Astrocyte (in vitro differentiated cells and primary cell): ENCODE data around the gene CARD14. TPM values are rescaled to one million over a fixed set of nuclear protein-coding genes. Genes with fewer than 3 reads are reported as not detected.
"Not testable (repeated sequence)": the region's sequence is repeated elsewhere in the genome, so short reads cannot be mapped to it uniquely, and the experiment has no call there.

Experiments used
- DNase-seq: peaks from one replicate; pipeline ENCODE4 v3.0.0-alpha.2; 2010; ENCODE audit warnings: low read depth
- FAIRE-seq: peaks from 2 replicates; lab custom pipeline; 2011; peaks lifted over from hg19 to GRCh38; lab: Jason Lieb, UNC
- H2AFZ ChIP-seq: 2 replicates; pipeline ENCODE4 v1.6.0; 2012; ENCODE audit warnings: low read depth, low read length, inconsistent platforms
- H3K27ac ChIP-seq: 2 replicates; pipeline ENCODE4 v1.5.1; 2011; ENCODE audit warnings: low read depth, low read length, inconsistent platforms
- H3K27me3 ChIP-seq: 2 replicates; pipeline ENCODE4 v1.6.0; 2011; ENCODE audit warnings: low read length, inconsistent platforms; ENCODE audit not compliant: insufficient read depth
- H3K36me3 ChIP-seq: 2 replicates; pipeline ENCODE4 v1.5.1; 2011; ENCODE audit warnings: low read length, inconsistent platforms; ENCODE audit not compliant: insufficient read depth
- H3K4me1 ChIP-seq: 2 replicates; pipeline ENCODE4 v1.5.1; 2011; ENCODE audit warnings: low read length, inconsistent platforms; ENCODE audit not compliant: insufficient read depth
- H3K4me2 ChIP-seq: 2 replicates; pipeline ENCODE4 v1.6.0; 2012; ENCODE audit warnings: low read length, inconsistent platforms
- H3K4me3 ChIP-seq: 2 replicates; pipeline ENCODE4 v1.5.1; 2011; ENCODE audit warnings: low read depth, mild to moderate bottlenecking, low read length, inconsistent platforms; ENCODE audit not compliant: insufficient read depth
- H3K79me2 ChIP-seq: 2 replicates; pipeline ENCODE4 v1.6.0; 2012; ENCODE audit warnings: mild to moderate bottlenecking, low read length, inconsistent platforms; ENCODE audit not compliant: insufficient read depth
- H3K9ac ChIP-seq: 2 replicates; pipeline ENCODE4 v1.6.0; 2012; ENCODE audit warnings: mild to moderate bottlenecking, low read length, inconsistent platforms
- H3K9me3 ChIP-seq: 2 replicates; pipeline ENCODE4 v1.5.1; 2012; ENCODE audit warnings: low read depth, mild to moderate bottlenecking, low read length, inconsistent platforms; ENCODE audit not compliant: insufficient read depth
- H4K20me1 ChIP-seq: 2 replicates; pipeline ENCODE4 v1.6.0; 2012; ENCODE audit warnings: low read length, inconsistent platforms; ENCODE audit not compliant: insufficient read depth
- H3K27ac Mint-ChIP-seq: one replicate; pipeline ENCODE4 v1.8.0; 2021; ENCODE audit warnings: mild to moderate bottlenecking, mixed read lengths; ENCODE audit not compliant: unreplicated experiment
- H3K27me3 Mint-ChIP-seq: one replicate; pipeline ENCODE4 v1.8.0; 2021; ENCODE audit warnings: low read depth, mixed read lengths; ENCODE audit not compliant: unreplicated experiment
- H3K36me3 Mint-ChIP-seq: one replicate; pipeline ENCODE4 v1.8.0; 2021; ENCODE audit warnings: low read depth, mixed read lengths; ENCODE audit not compliant: unreplicated experiment
- H3K4me1 Mint-ChIP-seq: one replicate; pipeline ENCODE4 v1.8.0; 2021; ENCODE audit warnings: low read depth, mixed read lengths; ENCODE audit not compliant: unreplicated experiment
- H3K4me3 Mint-ChIP-seq: one replicate; pipeline ENCODE4 v1.8.0; 2021; ENCODE audit warnings: mild to moderate bottlenecking, moderate library complexity, mixed read lengths; ENCODE audit not compliant: unreplicated experiment
- H3K9me3 Mint-ChIP-seq: one replicate; pipeline ENCODE4 v1.8.0; 2021; ENCODE audit warnings: mild to moderate bottlenecking, mixed read lengths; ENCODE audit not compliant: unreplicated experiment
- EZH2 ChIP-seq: IDR thresholded peaks from 2 replicates; pipeline ENCODE4 v1.6.1; 2012; ENCODE audit warnings: mild to moderate bottlenecking, low read length, inconsistent platforms; ENCODE audit not compliant: insufficient read depth
- total RNA-seq: library from RNA; stranded (reverse); gene quantifications from 2 replicates; pipeline ENCODE4 v1.2.1, GENCODE V29; 2021
- TF ChIP-seq, protein P1 (sequence below): IDR thresholded peaks from 2 replicates; pipeline ENCODE4 v1.5.1; 2011; ENCODE audit warnings: low read depth, mild to moderate bottlenecking, inconsistent platforms, low read length, moderate library complexity; ENCODE audit not compliant: insufficient read depth

Gene CARD14
- total RNA-seq, 1 donor from 2014 or later, result not detected

DNA sequence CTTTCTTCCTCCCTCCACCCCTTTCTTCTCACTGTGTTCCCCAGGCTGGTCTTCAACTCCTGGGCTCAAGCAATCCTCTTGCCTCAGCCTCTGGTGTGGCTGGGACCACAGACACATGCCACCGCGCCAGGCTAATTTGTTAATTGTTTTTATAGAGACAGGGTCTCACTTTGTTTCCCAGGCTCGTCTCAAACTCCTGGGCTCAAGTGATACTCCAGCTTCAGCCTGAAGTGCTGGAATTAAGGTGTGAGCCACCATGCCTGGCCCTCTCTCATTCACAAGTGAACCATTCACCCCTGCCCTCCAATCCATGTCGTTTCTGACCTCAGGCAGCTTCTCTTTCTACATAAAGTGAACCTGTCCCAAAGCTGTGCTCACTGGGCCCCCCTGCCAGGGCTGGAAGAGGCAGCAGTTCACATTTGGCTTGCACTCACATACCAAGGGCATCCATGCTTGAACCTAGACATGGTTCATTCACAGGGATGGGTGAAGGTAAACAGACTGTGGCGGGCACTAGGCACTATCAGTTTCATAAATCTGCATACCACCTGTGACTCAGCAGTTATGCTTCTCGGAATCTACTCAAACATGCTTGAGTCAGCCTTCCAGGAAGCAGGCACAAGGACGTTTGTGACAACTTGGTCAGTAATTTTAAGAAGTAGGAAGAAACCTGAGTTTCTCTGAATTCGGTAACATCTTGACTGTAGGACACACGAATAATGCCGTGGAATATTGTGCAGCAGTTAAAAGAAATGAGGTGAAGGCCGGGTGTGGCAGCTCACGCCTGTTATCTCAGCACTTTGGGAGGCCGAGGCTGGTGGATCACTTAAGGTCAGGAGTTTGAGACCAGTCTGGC is 84.8 kb downstream of the CARD14 start:
- H3K36me3 ChIP-seq, result no peaks in the 10 kb centered on the region
- peaks cover 3% of the 10 kb centered on the region for H3K36me3 Mint-ChIP-seq
- H3K4me1 Mint-ChIP-seq, result peaks cover 15% of the 10 kb centered on the region
- peak overlapping the region; percentile 35 for H3K9ac ChIP-seq
- H3K4me2 ChIP-seq, result peak overlapping the region; percentile 80
- no peaks in the 10 kb centered on the region for H4K20me1 ChIP-seq
- no peaks in the 10 kb centered on the region for H3K79me2 ChIP-seq
- DNase-seq (peak; percentile 92), FAIRE-seq (peak; percentile 72)
- H3K9me3 ChIP-seq, result no peaks in the 10 kb centered on the region
- H2AFZ ChIP-seq, result no peak overlapping the region
- H3K27me3 Mint-ChIP-seq, result no peaks in the 10 kb centered on the region
- no peak overlapping the region for H3K4me3 ChIP-seq
- no peaks in the 10 kb centered on the region for H3K9me3 Mint-ChIP-seq
- H3K27ac Mint-ChIP-seq, result peak overlapping the region; percentile 90
- H3K27me3 ChIP-seq, result no peaks in the 10 kb centered on the region
- H3K4me1 ChIP-seq, result peaks cover 7% of the 10 kb centered on the region
- TF ChIP-seq EZH2, result no peak
- TF ChIP-seq, protein P1, sequence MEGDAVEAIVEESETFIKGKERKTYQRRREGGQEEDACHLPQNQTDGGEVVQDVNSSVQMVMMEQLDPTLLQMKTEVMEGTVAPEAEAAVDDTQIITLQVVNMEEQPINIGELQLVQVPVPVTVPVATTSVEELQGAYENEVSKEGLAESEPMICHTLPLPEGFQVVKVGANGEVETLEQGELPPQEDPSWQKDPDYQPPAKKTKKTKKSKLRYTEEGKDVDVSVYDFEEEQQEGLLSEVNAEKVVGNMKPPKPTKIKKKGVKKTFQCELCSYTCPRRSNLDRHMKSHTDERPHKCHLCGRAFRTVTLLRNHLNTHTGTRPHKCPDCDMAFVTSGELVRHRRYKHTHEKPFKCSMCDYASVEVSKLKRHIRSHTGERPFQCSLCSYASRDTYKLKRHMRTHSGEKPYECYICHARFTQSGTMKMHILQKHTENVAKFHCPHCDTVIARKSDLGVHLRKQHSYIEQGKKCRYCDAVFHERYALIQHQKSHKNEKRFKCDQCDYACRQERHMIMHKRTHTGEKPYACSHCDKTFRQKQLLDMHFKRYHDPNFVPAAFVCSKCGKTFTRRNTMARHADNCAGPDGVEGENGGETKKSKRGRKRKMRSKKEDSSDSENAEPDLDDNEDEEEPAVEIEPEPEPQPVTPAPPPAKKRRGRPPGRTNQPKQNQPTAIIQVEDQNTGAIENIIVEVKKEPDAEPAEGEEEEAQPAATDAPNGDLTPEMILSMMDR, result no peak
- no peak overlapping the region for H3K4me3 Mint-ChIP-seq
- H3K27ac ChIP-seq, result peak overlapping the region; percentile 67

- Histone ChIP-seq H4K20me1 (no peaks in the 10 kb centered on the region), H3K36me3 (no peaks in the 10 kb centered on the region), H3K4me2 (no peak overlapping the region), H3K4me1 (peaks cover 9% of the 10 kb centered on the region), H2AFZ (no peak overlapping the region), H3K9ac (no peak overlapping the region), H3K4me3 (no peak overlapping the region), H3K27me3 (no peaks in the 10 kb centered on the region), H3K27ac (no peak overlapping the region), H3K79me2 (no peaks in the 10 kb centered on the region), H3K9me3 (no peaks in the 10 kb centered on the region)
- no peak for FAIRE-seq
- Mint-ChIP-seq H3K9me3 (no peaks in the 10 kb centered on the region), H3K36me3 (peaks cover 3% of the 10 kb centered on the region), H3K27me3 (no peaks in the 10 kb centered on the region), H3K4me3 (no peak overlapping the region), H3K27ac (no peak overlapping the region), H3K4me1 (peaks cover 17% of the 10 kb centered on the region)
- TF ChIP-seq, protein P1, result no peak
- TF ChIP-seq EZH2, result no peak
- DNase-seq, result no peak
Observed at GRCh38 chr17:80256034-80256350, 86.2 kb downstream of the CARD14 start.

DNA sequence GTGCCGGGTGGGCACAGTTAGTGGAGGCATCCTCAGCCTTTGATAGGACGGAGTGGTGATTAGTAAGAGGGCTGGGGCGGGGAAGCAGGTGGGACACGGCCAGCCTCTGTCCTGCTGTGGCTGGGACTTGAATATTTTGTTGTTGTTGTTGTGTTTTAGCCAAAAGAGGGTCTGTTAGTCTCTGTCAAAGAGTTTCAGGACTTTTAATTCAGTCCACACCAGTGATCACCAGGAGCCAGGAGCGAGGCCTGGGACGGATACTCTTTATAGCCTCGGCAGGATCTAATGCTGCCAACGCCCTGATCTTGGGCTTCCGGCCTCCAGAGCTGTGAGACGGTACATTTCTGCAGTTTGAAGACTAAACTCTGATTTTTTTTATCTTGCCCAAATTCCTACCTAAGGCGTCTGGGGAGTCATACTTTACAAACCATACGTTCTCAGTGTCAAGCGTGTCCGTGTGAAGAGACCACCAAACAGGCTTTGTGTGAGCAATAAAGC is 87.9 kb downstream of the CARD14 start:
- H3K4me1 ChIP-seq, result peaks cover 14% of the 10 kb centered on the region
- no peak overlapping the region for H3K4me3 ChIP-seq
- peaks cover 5% of the 10 kb centered on the region for H4K20me1 ChIP-seq
- DNase-seq, result no peak
- TF ChIP-seq, protein P1, result no peak
- no peak for TF ChIP-seq EZH2
- H3K9ac ChIP-seq, result no peak overlapping the region
- no peaks in the 10 kb centered on the region for H3K36me3 Mint-ChIP-seq
- H3K27ac Mint-ChIP-seq, result peak overlapping the region; percentile 41
- H3K4me1 Mint-ChIP-seq, result peaks cover 29% of the 10 kb centered on the region
- no peak overlapping the region for H3K4me2 ChIP-seq
- H3K4me3 Mint-ChIP-seq, result peak overlapping the region; percentile 18
- no peak for FAIRE-seq
- no peaks in the 10 kb centered on the region for H3K27me3 Mint-ChIP-seq
- H2AFZ ChIP-seq, result no peak overlapping the region
- H3K9me3 ChIP-seq, result no peaks in the 10 kb centered on the region
- H3K9me3 Mint-ChIP-seq, result no peaks in the 10 kb centered on the region
- H3K27me3 ChIP-seq, result no peaks in the 10 kb centered on the region
- peaks cover 1% of the 10 kb centered on the region for H3K79me2 ChIP-seq
- no peaks in the 10 kb centered on the region for H3K36me3 ChIP-seq
- no peak overlapping the region for H3K27ac ChIP-seq

- H3K4me2 ChIP-seq, H3K27me3 Mint-ChIP-seq, H3K4me3 ChIP-seq, H4K20me1 ChIP-seq, H3K9me3 Mint-ChIP-seq, H2AFZ ChIP-seq, FAIRE-seq, H3K36me3 Mint-ChIP-seq, H3K27me3 ChIP-seq, H3K9me3 ChIP-seq, H3K27ac Mint-ChIP-seq, H3K36me3 ChIP-seq, H3K9ac ChIP-seq, DNase-seq, H3K79me2 ChIP-seq, H3K27ac ChIP-seq: not testable (repeated sequence)
- H3K4me1 ChIP-seq, result peaks cover 14% of the 10 kb centered on the region
- peak overlapping the region; percentile 35 for H3K4me3 Mint-ChIP-seq
- H3K4me1 Mint-ChIP-seq, result peaks cover 29% of the 10 kb centered on the region
Observed at GRCh38 chr17:80258296-80258695, 88.5 kb downstream of the CARD14 start.
